Dedifferentiated amniotic fluid mesenchymal stem cell (primary cell): ENCODE results near the gene CHAC1.

Source experiments
- DNase-seq: peaks from one replicate; pipeline ENCODE4 v3.0.0-alpha.2; 2016; ENCODE audit errors: extremely low spot score

Gene CHAC1

GRCh38 chr15:40952901-40953712, at the start of gene CHAC1:
CHAC1 (plus strand) TSS chr15:40953471; CDS start chr15:40953584, 113 bp downstream.
- DNase-seq: peak; percentile 95

- no peak for DNase-seq
Measured at GRCh38 chr15:40904552-40905201, 48.6 kb upstream of the CHAC1 start.

- peak; percentile 93 for DNase-seq
Measured at GRCh38 chr15:40906091-40906990, 46.9 kb upstream of the CHAC1 start.

GRCh38 chr15:40906991-40907802, 46.1 kb upstream of the CHAC1 start:
- no peak for DNase-seq

- no peak for DNase-seq
Measured at GRCh38 chr15:40908095-40908494, 45.2 kb upstream of the CHAC1 start.

GRCh38 chr15:40909662-40910630, 43.3 kb upstream of the CHAC1 start:
- no peak for DNase-seq

- no peak for DNase-seq
Measured at GRCh38 chr15:40911141-40911540, 42.1 kb upstream of the CHAC1 start.

GRCh38 chr15:40911693-40912092, 41.6 kb upstream of the CHAC1 start:
- DNase-seq: no peak

GRCh38 chr15:40912478-40912877, 40.8 kb upstream of the CHAC1 start:
- DNase-seq: no peak

- no peak for DNase-seq
Measured at GRCh38 chr15:40914013-40914412, 39.3 kb upstream of the CHAC1 start.

GRCh38 chr15:40914486-40914885, 38.8 kb upstream of the CHAC1 start:
- DNase-seq: no peak

GRCh38 chr15:40915116-40915661, 38.1 kb upstream of the CHAC1 start:
- DNase-seq: no peak

GRCh38 chr15:40915679-40916078, 37.6 kb upstream of the CHAC1 start:
- no peak for DNase-seq

GRCh38 chr15:40917585-40917984, 35.7 kb upstream of the CHAC1 start:
- DNase-seq: no peak

- no peak for DNase-seq
Measured at GRCh38 chr15:40918146-40918798, 35.0 kb upstream of the CHAC1 start.

GRCh38 chr15:40918799-40919392, 34.4 kb upstream of the CHAC1 start:
- no peak for DNase-seq

- no peak for DNase-seq
Measured at GRCh38 chr15:40921949-40922607, 31.2 kb upstream of the CHAC1 start.

GRCh38 chr15:40922608-40923005, 30.7 kb upstream of the CHAC1 start:
- DNase-seq: no peak
